HFFc6 (cell line): ENCODE results near the gene SFI1. TPM values are rescaled to one million over a fixed set of nuclear protein-coding genes. Genes with fewer than 3 reads are reported as not detected.

Source experiments
- DNase-seq: peaks from one replicate; pipeline ENCODE4 v3.0.0-alpha.2; 2018
- H3K27ac Mint-ChIP-seq: 2 replicates; pipeline ENCODE4 v1.8.0; 2020; ENCODE audit warnings: mild to moderate bottlenecking, mixed read lengths
- H3K27me3 Mint-ChIP-seq: 2 replicates; pipeline ENCODE4 v1.8.0; 2021; ENCODE audit warnings: mild to moderate bottlenecking, moderate library complexity, mixed read lengths; ENCODE audit not compliant: insufficient read depth
- H3K36me3 Mint-ChIP-seq: 2 replicates; pipeline ENCODE4 v1.8.0; 2021; ENCODE audit warnings: low read depth, mixed read lengths
- H3K4me1 Mint-ChIP-seq: 2 replicates; pipeline ENCODE4 v1.8.0; 2020; ENCODE audit warnings: low read depth, mixed read lengths
- H3K4me3 Mint-ChIP-seq: 2 replicates; pipeline ENCODE4 v1.8.0; 2020; ENCODE audit warnings: mild to moderate bottlenecking, moderate library complexity, mixed read lengths
- H3K9me3 Mint-ChIP-seq: 2 replicates; pipeline ENCODE4 v1.8.0; 2020; ENCODE audit warnings: mild to moderate bottlenecking, mixed read lengths
- CTCF ChIP-seq: fragments of 200-600 bp; sonication (generic); IDR thresholded peaks from 2 replicates; pipeline ENCODE4 v1.5.0; 2021; ENCODE audit warnings: antibody characterized with exemption, mild to moderate bottlenecking
- total RNA-seq, 6 experiments: library from RNA; stranded (reverse); fragmentation: NEBNext Ultra II Directional; extraction: Animal tissue kit (Norgen Biotek cat#: 25700); gene quantifications; 2 replicates in 1 of 6; 3 replicates in 5 of 6; pipeline ENCODE4 v1.2.3, GENCODE V29; 2021

SFI1 gene
- total RNA-seq, 6 experiments from 2014 or later = 8.3 to 12.1 (median 11.3) TPM

- Mint-ChIP-seq H3K27me3 (peaks cover 1% of the 10 kb centered on the region; the same call in 1 of the 2 replicates), H3K4me3 (no peak overlapping the region), H3K4me1 (peaks cover 31% of the 10 kb centered on the region), H3K9me3 (no peaks in the 10 kb centered on the region), H3K27ac (no peak overlapping the region), H3K36me3 (no peaks in the 10 kb centered on the region; the same call in 1 of the 2 replicates)
- no peak for TF ChIP-seq CTCF
- no peak for DNase-seq
These were observed 130.3 kb downstream of the SFI1 start for GRCh38 chr22:31626427-31627150.

DNA sequence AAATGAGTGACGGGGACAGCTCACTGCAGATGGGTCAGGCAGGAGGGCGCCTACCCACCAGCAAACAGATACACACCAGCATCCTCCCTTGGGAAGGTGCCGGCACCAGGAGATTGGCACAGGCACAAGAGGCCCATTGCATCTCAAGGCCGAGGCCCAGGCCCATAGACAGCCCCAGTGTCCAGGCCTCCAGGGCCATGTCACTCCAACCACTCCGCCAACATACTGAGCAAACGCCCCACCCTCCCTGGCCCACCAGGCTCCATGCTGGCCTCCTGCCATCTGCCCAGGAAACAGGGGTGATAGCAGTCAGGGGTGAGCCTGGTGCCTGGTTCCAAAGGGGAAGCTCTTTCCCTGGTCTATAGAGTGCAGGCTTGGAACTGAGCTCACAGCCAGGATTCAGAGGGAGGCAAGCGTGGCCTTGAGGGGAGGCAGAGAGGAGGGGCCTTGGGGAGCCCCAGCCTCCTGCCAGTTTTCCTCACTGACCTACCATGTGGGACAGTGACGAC lies 130.9 kb downstream of the SFI1 start:
- no peak for TF ChIP-seq CTCF
- peaks cover 34% of the 10 kb centered on the region for H3K4me1 Mint-ChIP-seq
- H3K9me3 Mint-ChIP-seq = no peaks in the 10 kb centered on the region
- no peak overlapping the region; the same call in 1 of the 2 replicates for H3K27ac Mint-ChIP-seq
- DNase-seq = no peak
- H3K36me3 Mint-ChIP-seq = no peaks in the 10 kb centered on the region; the same call in 1 of the 2 replicates
- no peak overlapping the region for H3K4me3 Mint-ChIP-seq
- peaks cover 1% of the 10 kb centered on the region; the same call in 1 of the 2 replicates for H3K27me3 Mint-ChIP-seq

GRCh38 chr22:31628362-31628761 lies 132.0 kb downstream of the SFI1 start:
- peaks cover 1% of the 10 kb centered on the region; the same call in 1 of the 2 replicates for H3K27me3 Mint-ChIP-seq
- DNase-seq = no peak
- peak overlapping the region; percentile 24; the same call in 1 of the 2 replicates for H3K4me3 Mint-ChIP-seq
- TF ChIP-seq CTCF = no peak
- no peaks in the 10 kb centered on the region; the same call in 1 of the 2 replicates for H3K36me3 Mint-ChIP-seq
- H3K9me3 Mint-ChIP-seq = no peaks in the 10 kb centered on the region
- H3K27ac Mint-ChIP-seq = 0 out of 2 replicates have a peak overlapping the region, but pooled peaks have one; percentile 43
- H3K4me1 Mint-ChIP-seq = peaks cover 34% of the 10 kb centered on the region

DNA sequence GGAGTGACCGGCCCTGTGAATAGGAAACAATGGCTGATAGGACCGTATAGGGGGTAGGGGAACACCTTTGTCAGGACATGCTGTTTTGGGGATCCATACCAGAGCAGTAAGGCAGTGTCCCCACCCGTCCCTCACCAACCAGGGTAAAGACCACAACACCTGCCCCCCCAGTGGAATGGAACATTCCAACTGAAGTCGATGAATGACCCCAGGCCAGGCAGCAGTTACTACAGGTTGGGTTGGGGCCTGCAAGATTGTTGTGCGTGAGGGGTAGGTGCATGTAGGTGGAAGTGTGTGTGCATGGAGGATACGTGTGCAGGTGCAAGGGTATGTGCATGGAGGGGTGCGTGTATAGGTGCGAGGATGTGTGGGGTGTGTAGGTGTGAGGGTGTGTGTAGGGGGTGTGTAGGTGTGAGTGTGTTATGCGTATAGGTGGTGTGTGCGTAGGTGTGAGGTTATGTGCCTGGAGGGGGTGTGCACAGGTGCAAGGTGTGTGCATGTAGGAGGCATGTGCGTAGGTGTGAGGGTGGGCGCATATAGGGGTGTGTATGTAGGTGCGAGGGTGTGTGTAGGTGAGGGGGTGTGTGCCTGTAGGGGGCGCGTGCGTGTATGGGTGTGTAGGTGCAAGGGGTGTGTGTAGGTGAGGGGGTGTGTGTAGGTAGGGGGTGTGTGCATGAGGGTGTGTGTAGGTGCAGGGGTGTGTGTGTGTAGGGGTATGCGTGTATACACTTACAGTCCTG lies 132.8 kb downstream of the SFI1 start:
- peak; percentile 44; the same call in 1 of the 2 replicates for TF ChIP-seq CTCF
- no peak for DNase-seq
- Mint-ChIP-seq H3K4me1 (peaks cover 41% of the 10 kb centered on the region), H3K27ac (no peak overlapping the region), H3K9me3 (no peaks in the 10 kb centered on the region), H3K36me3 (no peaks in the 10 kb centered on the region; the same call in 1 of the 2 replicates), H3K4me3 (peak overlapping the region; percentile 88), H3K27me3 (peaks cover 1% of the 10 kb centered on the region; the same call in 1 of the 2 replicates)

DNA sequence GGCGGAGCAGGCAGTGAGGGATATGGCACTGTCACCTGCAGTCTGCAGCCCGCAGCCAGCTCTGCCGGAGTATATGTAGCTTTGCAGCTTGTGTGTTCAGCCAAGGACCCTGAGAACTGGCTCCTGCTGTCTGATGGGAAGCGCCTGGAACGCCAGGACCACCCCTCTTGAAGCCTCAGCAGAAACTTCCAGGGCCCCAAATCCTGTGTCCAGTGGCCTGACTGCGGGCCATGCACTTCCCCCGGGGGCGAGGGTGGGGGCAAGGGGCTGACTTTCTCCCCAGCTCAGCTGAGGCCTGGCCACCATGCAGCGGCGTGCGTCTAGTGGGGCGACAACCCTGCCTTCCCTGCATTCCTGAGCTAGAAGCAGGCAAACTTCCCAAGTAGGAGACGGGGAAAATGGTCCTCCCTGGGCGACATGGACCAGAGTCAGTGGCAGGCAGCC lies 133.4 kb downstream of the SFI1 start:
- Mint-ChIP-seq H3K27me3 (peaks cover 1% of the 10 kb centered on the region; the same call in 1 of the 2 replicates), H3K4me3 (peak overlapping the region; percentile 88), H3K4me1 (peaks cover 41% of the 10 kb centered on the region), H3K9me3 (no peaks in the 10 kb centered on the region), H3K27ac (peak overlapping the region; percentile 31), H3K36me3 (no peaks in the 10 kb centered on the region; the same call in 1 of the 2 replicates)
- no peak for DNase-seq
- 0 out of 2 replicates have a peak, but pooled peaks have one; percentile 0 for TF ChIP-seq CTCF
